ENCODE measurements around the gene ARPP19.

DNA sequence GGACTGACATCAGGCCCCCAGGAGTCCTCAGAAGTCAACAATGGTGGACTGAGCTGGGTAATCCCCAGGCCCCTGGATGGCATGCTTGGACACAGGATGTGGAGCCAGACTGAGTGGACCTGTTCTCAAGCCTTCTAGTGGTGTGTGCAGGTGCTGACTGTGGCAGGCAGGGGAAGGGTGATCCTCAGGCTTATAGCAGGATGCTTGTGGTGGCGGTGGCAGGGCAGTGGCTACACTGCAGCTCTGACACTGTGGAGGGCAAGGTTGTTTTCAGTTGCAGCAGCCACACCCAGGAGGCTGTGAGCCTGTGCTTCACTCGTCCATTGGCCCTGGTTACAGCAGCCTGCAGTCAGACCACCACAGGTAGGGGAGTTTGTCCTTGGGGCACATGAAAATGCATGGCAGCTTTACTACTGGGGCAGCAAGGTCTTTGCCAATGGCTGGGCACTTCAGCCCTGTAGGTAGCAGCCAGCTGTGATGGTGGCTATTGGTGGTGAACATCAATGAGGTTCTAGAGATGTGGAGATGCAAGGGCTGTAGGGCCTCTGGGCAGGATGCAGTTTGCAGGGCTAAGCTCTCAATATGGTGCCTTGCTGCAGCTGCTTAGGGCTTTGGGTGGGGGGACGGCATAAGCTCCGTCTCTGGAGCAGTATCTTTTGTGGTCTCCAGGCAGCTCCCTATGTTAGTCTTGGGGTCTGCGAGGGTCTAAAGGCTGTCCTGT is 22.6 kb downstream of the ARPP19 start:
- TF ChIP-seq CTCF (IDR thresholded peaks at IDR 0.05) (no peak), POLR2A (IDR thresholded peaks at IDR 0.05) (no peak)
